A673 (cell line): Measurements from ENCODE around the gene ADARB2.

ENCODE experiments used
- EZH2 ChIP-seq: fragments of 200-600 bp; sonication (generic); IDR thresholded peaks from 2 replicates; pipeline ENCODE4 v1.6.1; 2017; ENCODE audit warnings: borderline replicate concordance, low read depth, mild to moderate bottlenecking, mixed read lengths, antibody characterized with exemption, low read length; ENCODE audit not compliant: poor library complexity, severe bottlenecking
- TF ChIP-seq, protein P1 (sequence below): fragments of 300-800, 200-600 bp; sonication (generic); conservative IDR thresholded peaks from 2 replicates; pipeline ENCODE4 v1.5.1; 2017; ENCODE audit warnings: low read depth, mild to moderate bottlenecking, antibody characterized with exemption, low read length, moderate library complexity, mixed read lengths

GRCh38 chr10:1358860-1359625, 378.3 kb downstream of the ADARB2 start:
- TF ChIP-seq, protein P1, sequence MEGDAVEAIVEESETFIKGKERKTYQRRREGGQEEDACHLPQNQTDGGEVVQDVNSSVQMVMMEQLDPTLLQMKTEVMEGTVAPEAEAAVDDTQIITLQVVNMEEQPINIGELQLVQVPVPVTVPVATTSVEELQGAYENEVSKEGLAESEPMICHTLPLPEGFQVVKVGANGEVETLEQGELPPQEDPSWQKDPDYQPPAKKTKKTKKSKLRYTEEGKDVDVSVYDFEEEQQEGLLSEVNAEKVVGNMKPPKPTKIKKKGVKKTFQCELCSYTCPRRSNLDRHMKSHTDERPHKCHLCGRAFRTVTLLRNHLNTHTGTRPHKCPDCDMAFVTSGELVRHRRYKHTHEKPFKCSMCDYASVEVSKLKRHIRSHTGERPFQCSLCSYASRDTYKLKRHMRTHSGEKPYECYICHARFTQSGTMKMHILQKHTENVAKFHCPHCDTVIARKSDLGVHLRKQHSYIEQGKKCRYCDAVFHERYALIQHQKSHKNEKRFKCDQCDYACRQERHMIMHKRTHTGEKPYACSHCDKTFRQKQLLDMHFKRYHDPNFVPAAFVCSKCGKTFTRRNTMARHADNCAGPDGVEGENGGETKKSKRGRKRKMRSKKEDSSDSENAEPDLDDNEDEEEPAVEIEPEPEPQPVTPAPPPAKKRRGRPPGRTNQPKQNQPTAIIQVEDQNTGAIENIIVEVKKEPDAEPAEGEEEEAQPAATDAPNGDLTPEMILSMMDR = no peak
- no peak for TF ChIP-seq EZH2
